ENCODE results near the gene SLC2A9.

DNA sequence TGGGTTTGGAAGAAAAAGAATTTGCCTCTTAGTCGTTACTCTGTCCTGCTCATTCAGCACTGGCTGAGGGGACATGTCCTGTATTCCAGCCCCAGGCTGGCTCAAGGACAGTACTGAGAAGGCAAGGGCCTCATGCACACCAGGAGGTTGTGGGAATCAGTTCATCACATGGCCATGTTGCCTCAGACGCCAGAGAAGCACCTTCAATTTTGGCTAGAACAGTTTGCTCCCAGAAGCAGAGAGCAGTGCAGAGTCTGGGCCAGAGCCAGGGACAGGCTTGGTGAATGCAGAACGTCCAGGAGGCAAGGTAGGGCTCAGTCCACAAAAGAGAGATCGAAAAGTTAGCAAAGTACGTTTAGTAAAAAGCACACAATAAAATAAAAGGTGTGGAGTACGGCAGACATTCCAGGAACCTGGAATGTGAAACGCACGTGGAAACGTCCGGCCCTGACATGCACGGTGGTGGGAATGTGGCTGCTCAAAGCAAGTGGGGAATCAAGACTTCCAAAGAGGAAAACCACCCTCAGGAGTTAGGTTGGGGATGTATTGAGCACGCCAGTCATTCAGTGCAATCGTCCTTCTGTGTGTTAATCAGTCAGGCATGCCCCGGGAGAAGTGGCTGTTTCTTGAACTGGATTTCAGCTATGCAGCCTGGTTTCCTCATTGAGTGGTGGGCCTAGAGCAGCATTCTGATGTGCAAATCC, 1.2 kb upstream of the SLC2A9 start:
- TF ChIP-seq, protein P1, sequence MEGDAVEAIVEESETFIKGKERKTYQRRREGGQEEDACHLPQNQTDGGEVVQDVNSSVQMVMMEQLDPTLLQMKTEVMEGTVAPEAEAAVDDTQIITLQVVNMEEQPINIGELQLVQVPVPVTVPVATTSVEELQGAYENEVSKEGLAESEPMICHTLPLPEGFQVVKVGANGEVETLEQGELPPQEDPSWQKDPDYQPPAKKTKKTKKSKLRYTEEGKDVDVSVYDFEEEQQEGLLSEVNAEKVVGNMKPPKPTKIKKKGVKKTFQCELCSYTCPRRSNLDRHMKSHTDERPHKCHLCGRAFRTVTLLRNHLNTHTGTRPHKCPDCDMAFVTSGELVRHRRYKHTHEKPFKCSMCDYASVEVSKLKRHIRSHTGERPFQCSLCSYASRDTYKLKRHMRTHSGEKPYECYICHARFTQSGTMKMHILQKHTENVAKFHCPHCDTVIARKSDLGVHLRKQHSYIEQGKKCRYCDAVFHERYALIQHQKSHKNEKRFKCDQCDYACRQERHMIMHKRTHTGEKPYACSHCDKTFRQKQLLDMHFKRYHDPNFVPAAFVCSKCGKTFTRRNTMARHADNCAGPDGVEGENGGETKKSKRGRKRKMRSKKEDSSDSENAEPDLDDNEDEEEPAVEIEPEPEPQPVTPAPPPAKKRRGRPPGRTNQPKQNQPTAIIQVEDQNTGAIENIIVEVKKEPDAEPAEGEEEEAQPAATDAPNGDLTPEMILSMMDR (IDR thresholded peaks at IDR 0.05; ENCODE audit: control extremely low read depth in 1 of 3, insufficient read depth in 1 of 3, low read depth in 1 of 3, low read length in 3 of 3) = no peak
- TF ChIP-seq POLR2A (IDR thresholded peaks at IDR 0.05; ENCODE audit: control extremely low read depth in 1 of 2, low read depth in 2 of 2, low read length in 2 of 2) (no peak), NRF1 (IDR thresholded peaks at IDR 0.05; ENCODE audit: low read depth, low read length) (no peak), CHD2 (IDR thresholded peaks at IDR 0.05; ENCODE audit: low read length) (no peak), SP1 (IDR thresholded peaks at IDR 0.05; ENCODE audit: low read depth, low read length) (no peak), BRCA1 (IDR thresholded peaks at IDR 0.05; ENCODE audit: low read depth, low read length) (no peak)
